HL-60/S4 (cell line): Measurements from ENCODE around the gene RINL.
"Not testable (repeated sequence)": the region's sequence is repeated elsewhere in the genome, so short reads cannot be mapped to it uniquely, and the experiment has no call there.

Experiments used
- in situ Hi-C: fragments of 300-500 bp; cut with MboI; formaldehyde crosslinking; loops from 2 replicates; pipeline ENCODE4 v1.14.3; 2022; ENCODE audit warnings: low sequenced_read_pairs

Gene RINL

GRCh38 chr19:38878575-38879399 is 712 bp upstream of the RINL start:
- in situ Hi-C loops = no loop called here

DNA sequence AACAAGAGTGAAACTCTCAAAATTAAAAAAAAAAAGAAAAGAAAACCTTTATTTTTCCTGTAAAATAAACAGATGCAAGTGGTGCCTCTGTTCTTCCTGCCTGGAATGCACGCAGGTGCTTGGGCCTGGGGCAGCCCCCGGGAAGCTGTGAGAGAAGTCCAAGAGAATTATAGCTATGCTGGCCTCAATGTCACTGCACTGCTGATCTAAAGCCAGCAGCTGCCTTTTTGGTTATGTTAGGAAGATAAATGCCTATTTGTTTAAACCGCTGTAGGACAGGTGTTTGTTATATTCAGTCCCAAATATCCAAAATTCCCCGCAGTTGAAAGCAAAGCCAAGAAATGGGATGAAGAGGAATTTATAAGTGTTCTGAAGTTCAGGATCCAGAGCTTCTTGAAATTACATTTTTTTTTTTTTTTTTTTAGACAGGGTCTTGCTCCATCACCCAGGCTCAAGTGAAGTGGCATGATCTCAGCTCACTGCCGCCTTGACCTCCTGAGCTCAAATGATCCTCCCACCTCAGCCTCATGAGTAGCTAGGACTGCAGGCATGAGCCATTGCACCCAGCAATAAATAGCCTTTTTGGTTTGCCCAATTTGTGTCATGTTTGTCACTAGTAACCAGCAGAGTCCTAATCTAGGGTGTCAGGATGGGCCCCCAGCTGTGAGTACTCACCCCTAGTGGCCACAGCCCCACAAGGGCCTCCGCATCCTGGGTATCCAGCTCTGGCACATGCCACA is 2.2 kb downstream of the RINL start:
- in situ Hi-C loops = no loop called here

DNA sequence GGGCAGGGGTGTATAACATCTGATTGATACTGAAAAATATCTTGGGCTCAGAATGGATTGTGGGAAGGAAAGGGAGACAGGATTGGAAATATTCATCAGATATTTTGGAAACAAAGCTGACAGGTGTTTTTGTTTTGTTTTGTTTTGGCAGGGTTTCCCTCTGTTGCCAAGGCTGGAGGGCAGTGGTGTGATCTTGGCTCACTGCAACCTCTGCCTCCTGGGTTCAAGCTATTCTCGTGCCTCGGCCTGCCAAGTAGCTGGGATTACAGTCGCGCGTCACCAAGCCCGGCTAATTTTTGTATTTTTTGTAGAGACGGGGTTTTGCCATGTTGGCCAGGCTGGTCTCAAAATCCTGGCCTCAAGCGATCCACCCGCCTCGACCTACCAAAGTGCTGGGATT is 4.7 kb downstream of the RINL start:
- in situ Hi-C loops = not testable (repeated sequence)

- in situ Hi-C loops = no loop called here
Measured at GRCh38 chr19:38870612-38871011, 7.5 kb downstream of the RINL start.

GRCh38 chr19:38869836-38870607 is 8.1 kb downstream of the RINL start:
- in situ Hi-C loops = no loop called here

- in situ Hi-C loops = no loop called here
Measured at GRCh38 chr19:38869160-38869835, 8.8 kb downstream of the RINL start.

DNA sequence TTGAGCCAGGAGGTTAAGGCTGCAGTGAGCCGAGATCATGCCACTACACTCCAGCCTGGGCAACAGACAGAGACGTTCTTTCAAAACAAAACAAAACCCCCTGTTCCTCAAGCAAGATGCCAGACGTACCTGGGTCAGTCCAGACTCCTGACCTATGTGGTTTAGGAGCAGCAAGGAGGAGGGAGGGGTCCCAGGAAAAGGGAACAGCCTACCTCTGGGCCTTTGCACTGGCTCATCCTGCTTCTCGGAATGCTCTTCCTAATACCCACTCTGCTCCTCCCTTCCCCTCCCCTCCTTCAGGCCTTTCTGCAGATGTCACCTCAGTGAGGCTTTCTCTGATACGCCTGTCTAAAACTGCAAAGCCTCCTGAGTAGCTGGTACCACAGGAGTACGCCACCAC is 9.5 kb downstream of the RINL start:
- in situ Hi-C loops = no loop called here

- in situ Hi-C loops = no loop called here
Measured at GRCh38 chr19:38867171-38867780, 10.8 kb downstream of the RINL start.

DNA sequence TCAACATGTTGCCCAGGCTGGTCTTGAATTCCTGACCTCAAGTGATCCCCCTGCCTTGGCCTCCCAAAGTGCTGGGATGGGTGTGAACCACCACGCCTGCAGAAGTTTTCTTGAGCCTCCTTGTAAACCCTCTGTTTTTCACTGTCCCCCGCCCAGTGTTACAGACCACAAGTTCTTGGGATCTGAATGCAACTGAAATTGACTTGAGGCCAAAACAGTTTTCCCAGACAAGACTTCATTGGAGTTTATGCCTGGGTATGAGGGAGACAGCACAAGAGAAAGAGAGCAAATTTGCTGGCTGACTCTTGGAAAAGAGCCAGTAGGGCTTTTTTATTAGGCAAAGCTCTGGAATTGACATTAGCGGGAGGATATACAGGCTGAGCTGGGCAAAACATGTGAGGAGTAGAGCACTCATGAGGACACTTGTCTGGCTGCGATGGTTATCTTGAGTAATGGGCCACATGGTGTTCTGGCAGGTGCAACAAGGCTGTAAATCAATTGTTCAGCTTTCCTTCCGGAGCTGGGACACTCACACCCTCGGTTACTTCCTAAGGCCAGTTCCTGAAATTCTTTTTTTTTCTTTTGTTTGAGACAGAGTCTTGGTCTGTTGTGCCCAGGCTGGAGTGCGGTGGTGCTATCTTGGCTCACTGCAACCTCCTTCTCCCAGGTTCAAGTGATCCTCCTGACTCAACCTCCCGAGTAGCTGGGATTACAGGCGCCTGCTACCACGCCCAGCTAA is 15.6 kb downstream of the RINL start:
- in situ Hi-C loops = no loop called here

DNA sequence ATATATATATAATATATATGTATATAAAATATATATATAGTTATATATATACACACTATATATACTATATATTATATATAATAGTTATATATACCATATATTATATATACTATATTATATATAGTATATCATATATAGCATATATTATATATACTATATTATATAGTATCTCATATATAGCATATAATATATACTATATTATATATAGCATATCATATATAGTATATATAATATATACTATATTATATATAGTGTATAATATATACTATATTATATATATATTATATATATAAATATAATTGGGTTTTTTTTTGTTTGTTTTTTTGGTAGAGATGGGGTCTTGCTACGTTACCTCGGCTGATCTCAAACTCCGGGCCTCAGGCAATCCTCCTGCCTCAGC is 16.7 kb downstream of the RINL start:
- in situ Hi-C loops = no loop called here

GRCh38 chr19:38859631-38860204 is 18.4 kb downstream of the RINL start:
- in situ Hi-C loops = not testable (repeated sequence)

GRCh38 chr19:38856813-38857212 is 21.3 kb downstream of the RINL start:
- in situ Hi-C loops = no loop called here

DNA sequence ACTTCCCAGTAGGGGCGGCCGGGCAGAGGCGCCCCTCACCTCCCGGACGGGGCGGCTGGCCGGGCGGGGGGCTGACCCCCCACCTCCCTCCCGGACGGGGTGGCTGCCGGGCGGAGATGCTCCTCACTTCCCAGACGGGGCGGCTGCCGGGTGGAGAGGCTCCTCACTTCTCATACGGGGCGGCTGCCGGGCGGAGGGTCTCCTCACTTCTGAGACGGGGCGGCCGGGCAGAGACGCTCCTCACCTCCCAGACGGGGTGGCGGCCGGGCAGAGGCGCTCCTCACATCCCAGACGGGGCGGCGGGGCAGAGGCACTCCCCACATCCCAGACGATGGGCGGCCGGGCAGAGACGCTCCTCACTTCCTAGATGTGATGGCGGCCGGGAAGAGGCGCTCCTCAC is 22.3 kb downstream of the RINL start:
- in situ Hi-C loops = not testable (repeated sequence)

- in situ Hi-C loops = not testable (repeated sequence)
Measured at GRCh38 chr19:38854961-38855360, 23.1 kb downstream of the RINL start.

DNA sequence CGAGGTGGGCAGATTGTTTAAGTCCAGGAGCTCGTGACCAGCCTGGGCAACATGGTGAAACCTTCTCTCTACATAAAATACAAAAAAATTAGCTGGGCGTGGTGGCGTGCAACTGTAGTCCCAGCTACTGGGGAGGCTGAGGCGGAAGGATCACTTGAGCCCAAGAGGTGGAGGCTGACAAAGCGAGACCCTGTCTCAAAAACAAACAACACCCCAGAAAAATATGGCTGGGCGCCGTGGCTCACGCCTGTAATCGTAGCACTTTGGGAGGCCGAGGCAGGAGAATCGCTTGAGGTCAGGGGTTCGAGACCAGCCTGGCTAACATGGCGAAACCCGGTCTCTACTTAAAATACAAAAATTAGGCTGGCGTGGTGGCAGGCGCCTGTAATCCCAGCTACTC is 24.9 kb downstream of the RINL start:
- in situ Hi-C loops = no loop called here

DNA sequence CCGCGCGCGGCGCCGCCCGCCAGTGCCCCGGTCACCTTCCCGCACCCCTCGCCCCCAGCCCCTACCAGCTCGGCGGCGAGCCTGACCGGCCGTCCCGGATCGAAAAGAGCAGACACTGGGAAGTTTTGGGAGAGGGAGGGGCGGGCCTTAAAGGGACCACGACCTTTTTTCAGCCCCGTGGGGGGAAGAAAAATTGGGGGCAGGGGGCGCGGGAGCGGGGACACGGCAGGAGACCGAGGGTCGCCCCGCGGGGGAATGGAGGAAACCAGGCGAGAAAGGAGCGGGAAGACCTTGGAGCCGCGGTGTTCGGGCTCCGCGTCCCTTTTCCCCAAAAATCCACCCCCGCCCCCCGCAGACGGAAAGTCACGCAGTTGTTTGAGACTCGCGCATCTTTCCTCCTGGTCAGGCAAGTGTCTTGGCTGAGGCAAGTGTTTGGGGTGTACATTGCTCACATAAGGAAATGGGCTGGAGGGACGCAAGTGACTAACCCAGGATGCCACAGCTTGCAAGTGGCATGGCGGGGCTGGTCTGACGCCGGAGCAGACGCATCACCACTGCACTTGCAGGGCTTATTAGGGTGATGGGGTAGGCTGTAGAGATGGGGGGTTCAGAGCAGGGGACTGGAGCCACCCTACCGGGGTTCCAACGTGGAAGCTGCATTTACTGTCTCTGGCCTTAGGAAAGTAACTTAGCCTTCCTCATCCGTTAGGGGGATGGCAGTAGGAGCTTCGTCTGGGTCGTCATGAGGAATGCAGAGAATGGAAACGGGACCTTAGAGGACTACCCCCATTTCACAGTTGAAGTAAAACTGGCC is 25.6 kb downstream of the RINL start:
- in situ Hi-C loops = no loop called here

- in situ Hi-C loops = no loop called here
Measured at GRCh38 chr19:38851622-38852230, 26.3 kb downstream of the RINL start.

DNA sequence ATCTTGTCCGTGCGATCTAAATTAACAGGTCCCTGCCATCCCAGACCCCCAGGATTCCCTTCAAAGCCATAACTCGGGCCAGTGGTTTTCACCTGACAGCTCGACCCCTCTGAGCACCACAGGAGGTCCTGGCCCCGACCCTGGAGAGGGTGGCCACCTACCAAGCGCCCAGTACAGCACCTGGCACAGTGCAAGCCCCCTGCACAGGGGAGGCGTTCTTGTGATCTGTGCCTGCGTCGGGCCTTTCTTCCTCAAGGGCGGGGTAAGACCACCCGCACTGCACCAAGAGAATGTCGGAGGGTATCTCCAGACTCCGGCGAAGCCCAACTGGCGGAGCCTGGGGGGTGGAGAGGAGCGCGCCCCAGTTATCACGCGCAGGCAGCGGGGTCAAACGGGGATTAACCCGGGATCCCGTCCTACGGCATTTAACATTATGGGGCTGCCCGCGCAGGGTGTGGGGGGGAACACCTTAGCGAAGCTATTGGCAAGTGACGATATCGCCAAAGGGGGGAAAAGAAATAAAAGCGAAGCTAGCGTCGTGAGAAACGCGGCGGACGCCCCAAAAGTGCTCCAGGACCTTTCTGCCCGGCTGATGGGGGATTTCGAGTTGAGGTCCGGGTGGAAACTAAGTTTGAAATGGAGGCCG is 27.0 kb downstream of the RINL start:
- in situ Hi-C loops = no loop called here
